Fibroblast of mammary gland (primary cell): ENCODE results near the gene RALGPS1.
"Not testable (repeated sequence)": the region's sequence is repeated elsewhere in the genome, so short reads cannot be mapped to it uniquely, and the experiment has no call there.

ENCODE experiments used
- DNase-seq: peaks from one replicate; pipeline ENCODE4 v3.0.0-alpha.2; 2010; ENCODE audit warnings: low read depth
- H3K4me3 ChIP-seq: 2 replicates; pipeline ENCODE4 v1.5.1; 2011; ENCODE audit warnings: low read depth, mild to moderate bottlenecking, low read length, moderate library complexity; ENCODE audit not compliant: control insufficient read depth
- CTCF ChIP-seq: conservative IDR thresholded peaks from 2 replicates; pipeline ENCODE4 v1.5.1; 2011; ENCODE audit warnings: low read depth, low read length, inconsistent platforms; ENCODE audit not compliant: control insufficient read depth, insufficient read depth

Gene RALGPS1

GRCh38 chr9:127012250-127012649 is 97.7 kb downstream of the RALGPS1 start:
- no peak overlapping the region for H3K4me3 ChIP-seq
- no peak for TF ChIP-seq CTCF
- DNase-seq = no peak

GRCh38 chr9:127013597-127013996 is 99.0 kb downstream of the RALGPS1 start:
- TF ChIP-seq CTCF = no peak
- no peak for DNase-seq
- H3K4me3 ChIP-seq = no peak overlapping the region

- DNase-seq = peak; percentile 40
- no peak for TF ChIP-seq CTCF
- H3K4me3 ChIP-seq = no peak overlapping the region
These were observed 99.8 kb downstream of the RALGPS1 start for GRCh38 chr9:127014216-127014909.

GRCh38 chr9:127014910-127015540 is 100.4 kb downstream of the RALGPS1 start:
- no peak for DNase-seq
- no peak for TF ChIP-seq CTCF
- no peak overlapping the region for H3K4me3 ChIP-seq

DNA sequence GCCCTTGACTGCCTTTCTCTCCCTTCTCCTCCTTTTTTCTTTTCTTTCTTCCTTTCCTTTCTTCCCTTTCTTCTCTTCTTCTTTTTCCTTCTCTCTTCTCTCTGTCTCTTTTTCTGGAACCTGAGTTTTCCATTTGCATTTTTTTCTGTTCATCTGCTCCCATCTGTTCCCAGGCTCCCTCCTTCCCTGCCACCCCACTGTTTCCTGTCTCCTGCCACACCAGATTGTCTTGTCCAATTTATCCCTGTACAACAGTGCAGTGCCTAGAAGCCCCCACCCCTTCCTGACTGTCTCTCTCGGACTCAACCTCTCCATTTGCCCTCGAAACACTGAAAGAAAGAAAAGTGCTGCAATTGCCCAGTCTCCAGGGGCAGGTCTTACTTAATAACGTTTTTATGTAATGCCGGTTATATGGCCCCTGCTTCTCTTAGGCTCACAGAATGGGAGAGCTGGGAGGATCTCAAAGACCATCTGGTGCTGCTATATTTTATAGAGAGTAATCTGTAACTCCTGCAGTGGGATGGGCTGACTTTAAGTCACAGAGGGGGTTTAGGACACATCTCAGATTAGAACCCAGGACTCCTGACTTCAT is 101.4 kb downstream of the RALGPS1 start:
- no peak overlapping the region for H3K4me3 ChIP-seq
- no peak for DNase-seq
- no peak for TF ChIP-seq CTCF

DNA sequence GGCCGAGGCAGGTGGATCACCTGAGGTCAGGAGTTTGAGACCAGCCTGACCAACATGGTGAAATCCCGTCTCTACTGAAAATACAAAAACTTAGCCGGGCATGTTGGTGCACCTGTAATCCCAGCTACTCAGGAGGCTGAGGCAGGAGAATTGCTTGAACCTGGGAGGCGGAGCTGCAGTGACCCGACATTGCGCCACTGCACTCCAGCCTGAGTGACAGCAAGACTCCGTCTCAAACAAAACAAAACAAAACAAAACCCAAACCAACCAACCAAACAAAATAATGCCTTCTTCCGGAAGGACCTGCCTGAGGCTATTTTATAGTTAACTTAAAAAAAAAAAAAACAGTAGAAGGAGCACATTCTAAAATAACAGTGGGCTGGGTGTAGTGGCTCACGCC is 103.4 kb downstream of the RALGPS1 start:
- DNase-seq, H3K4me3 ChIP-seq: not testable (repeated sequence)

DNA sequence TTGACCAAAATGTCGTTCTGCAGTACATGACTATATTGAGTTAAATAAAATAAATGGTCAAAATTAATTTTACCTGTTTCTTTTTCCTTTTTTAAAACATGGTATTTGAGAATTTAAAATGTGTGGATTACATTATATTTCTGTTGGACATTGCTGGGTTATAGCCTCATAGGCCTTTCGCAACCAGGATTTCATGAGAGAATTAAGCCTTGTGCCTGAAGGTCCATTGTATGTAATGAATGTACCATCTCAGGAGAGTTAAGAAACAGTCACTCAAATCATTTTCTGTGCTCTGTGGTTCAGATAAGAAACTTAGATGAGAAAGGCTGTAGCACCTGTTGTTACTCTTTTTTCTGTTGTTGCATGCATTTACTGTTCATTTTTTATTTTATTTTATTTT is 104.4 kb downstream of the RALGPS1 start:
- DNase-seq = peak; percentile 68
- H3K4me3 ChIP-seq = no peak overlapping the region
- TF ChIP-seq CTCF = no peak
